Upper lobe of left lung (tissue), 6 donors: ENCODE measurements around the gene ALLC. TPM values are rescaled to one million over a fixed set of nuclear protein-coding genes. Genes with fewer than 3 reads are reported as not detected.

Experiments
- ATAC-seq, 2 donors: fragments of 200-7000 bp; cut with Tn5 transposase; one replicate each; pipeline ENCODE4 v1.9.1; 2022; ENCODE audit warnings: mild to moderate bottlenecking in 2 of 2, moderate library complexity in 2 of 2; ENCODE audit not compliant: low FRiP score in 2 of 2
- DNase-seq, 2 donors: peaks; one replicate each; pipeline ENCODE4 v3.0.0-alpha.2; 2019 to 2020
- H3K27ac ChIP-seq, 4 donors: fragments of 200-600 bp; sonication (generic); one replicate each; pipeline ENCODE4 v1.5.1; 2016 to 2019
- H3K27me3 ChIP-seq, 4 donors: fragments of 200-600 bp; sonication (generic); one replicate each; pipeline ENCODE4 v1.5.1; 2017 to 2019
- H3K36me3 ChIP-seq, 4 donors: fragments of 200-600 bp; sonication (generic); one replicate each; pipeline ENCODE4 v1.5.1; 2016 to 2019
- H3K4me1 ChIP-seq, 4 donors: fragments of 200-600 bp; sonication (generic); one replicate each; pipeline ENCODE4 v1.5.1; 2018 to 2019
- H3K4me3 ChIP-seq, 4 donors: fragments of 200-600 bp; sonication (generic); one replicate each; pipeline ENCODE4 v1.5.1; 2017 to 2019; ENCODE audit warnings: mild to moderate bottlenecking in 2 of 4, moderate library complexity in 1 of 4
- H3K9me3 ChIP-seq, 4 donors: fragments of 200-600 bp; sonication (generic); one replicate each; pipeline ENCODE4 v1.5.1; 2018 to 2019
- EP300 ChIP-seq, 4 donors: sonication (generic); formaldehyde crosslinking; IDR thresholded peaks; one replicate each; pipeline ENCODE4 v1.5.1; 2017; ENCODE audit warnings: antibody characterized with exemption in 4 of 4, control low read depth in 2 of 4
- POLR2A ChIP-seq, 4 donors: fragments of 450-650 bp; IDR thresholded peaks; one replicate each; pipeline ENCODE4 v1.5.1; 2016 to 2017; ENCODE audit warnings: antibody characterized with exemption in 4 of 4, mild to moderate bottlenecking in 2 of 4
- POLR2AphosphoS5 ChIP-seq, 2 donors: sonication (generic); formaldehyde crosslinking; IDR thresholded peaks; one replicate each; pipeline ENCODE4 v1.5.1; 2017; ENCODE audit warnings: antibody characterized with exemption in 2 of 2
- WGBS, 2 donors: methylation state at CpG; one replicate each; pipeline ENCODE4 v1.1.5; 2017 to 2018; 5-methylcytosine and 5-hydroxymethylcytosine counted together
- total RNA-seq, 6 donors: library from RNA; depleted of rRNA in 4 of 6; stranded (reverse); fragments of >200 nt in 4 of 6; gene quantifications; one replicate each; pipeline versions ENCODE4 v1.1.0 to v1.2.1, GENCODE V29; 2016 to 2021
- TF ChIP-seq, protein P1 (sequence below), 6 experiments: fragments of 450-650 bp in 4 of 6; fragments of 200-600 bp in 2 of 6; sonication (generic) in 2 of 6; IDR thresholded peaks; one replicate each; pipeline ENCODE4 v1.5.1; 2016 to 2019; ENCODE audit warnings: antibody characterized with exemption in 6 of 6
- donor health status: DM: no; HTN: no; CAD: no; lungs with moderate emphysema.
- donor health status: DM: no; HTN: yes; CAD: no; lungs with severe emphysema.

The ALLC gene
- total RNA-seq, 6 donors from 2014 or later, result not detected

DNA sequence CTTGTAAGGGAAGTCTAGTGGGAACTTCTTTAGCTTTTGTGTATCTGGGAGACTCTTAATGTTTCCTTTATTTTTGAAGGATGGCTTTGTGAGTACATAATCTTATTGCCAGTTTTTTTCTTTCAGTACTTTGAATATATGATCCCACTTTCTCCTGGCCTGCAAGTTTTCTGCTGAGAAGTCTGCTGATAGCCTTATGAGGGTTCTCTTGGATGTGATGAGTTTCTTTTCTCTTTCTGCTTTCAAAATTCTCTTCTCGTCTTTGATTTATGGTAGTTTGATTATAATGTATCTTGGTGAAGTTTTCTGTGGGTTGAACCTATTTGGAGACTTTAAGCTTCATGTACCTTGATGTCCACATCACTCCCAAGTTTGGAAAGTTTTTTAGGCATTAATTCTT is 35.0 kb upstream of the ALLC start:
- Histone ChIP-seq H3K9me3 (no peaks in the 10 kb centered on the region), H3K36me3 (no peaks in the 10 kb centered on the region), H3K4me1 (peaks cover 4 to 9% (median 7%) of the 10 kb centered on the region in 4 donors), H3K27ac (no peak overlapping the region), H3K4me3 (no peak overlapping the region), H3K27me3 (no peaks in the 10 kb centered on the region)
- no peak for TF ChIP-seq POLR2AphosphoS5 (IDR thresholded peaks at IDR 0.05)
- TF ChIP-seq POLR2A (IDR thresholded peaks at IDR 0.05), result no peak
- no peak for TF ChIP-seq EP300 (IDR thresholded peaks at IDR 0.05)
- TF ChIP-seq, protein P1, sequence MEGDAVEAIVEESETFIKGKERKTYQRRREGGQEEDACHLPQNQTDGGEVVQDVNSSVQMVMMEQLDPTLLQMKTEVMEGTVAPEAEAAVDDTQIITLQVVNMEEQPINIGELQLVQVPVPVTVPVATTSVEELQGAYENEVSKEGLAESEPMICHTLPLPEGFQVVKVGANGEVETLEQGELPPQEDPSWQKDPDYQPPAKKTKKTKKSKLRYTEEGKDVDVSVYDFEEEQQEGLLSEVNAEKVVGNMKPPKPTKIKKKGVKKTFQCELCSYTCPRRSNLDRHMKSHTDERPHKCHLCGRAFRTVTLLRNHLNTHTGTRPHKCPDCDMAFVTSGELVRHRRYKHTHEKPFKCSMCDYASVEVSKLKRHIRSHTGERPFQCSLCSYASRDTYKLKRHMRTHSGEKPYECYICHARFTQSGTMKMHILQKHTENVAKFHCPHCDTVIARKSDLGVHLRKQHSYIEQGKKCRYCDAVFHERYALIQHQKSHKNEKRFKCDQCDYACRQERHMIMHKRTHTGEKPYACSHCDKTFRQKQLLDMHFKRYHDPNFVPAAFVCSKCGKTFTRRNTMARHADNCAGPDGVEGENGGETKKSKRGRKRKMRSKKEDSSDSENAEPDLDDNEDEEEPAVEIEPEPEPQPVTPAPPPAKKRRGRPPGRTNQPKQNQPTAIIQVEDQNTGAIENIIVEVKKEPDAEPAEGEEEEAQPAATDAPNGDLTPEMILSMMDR (IDR thresholded peaks at IDR 0.05), result no peak
- ATAC-seq (no peak), DNase-seq (no peak)
- 82 to 92% methylated on average over 1 of the region's 1 CpG for WGBS, 2 donors

DNA sequence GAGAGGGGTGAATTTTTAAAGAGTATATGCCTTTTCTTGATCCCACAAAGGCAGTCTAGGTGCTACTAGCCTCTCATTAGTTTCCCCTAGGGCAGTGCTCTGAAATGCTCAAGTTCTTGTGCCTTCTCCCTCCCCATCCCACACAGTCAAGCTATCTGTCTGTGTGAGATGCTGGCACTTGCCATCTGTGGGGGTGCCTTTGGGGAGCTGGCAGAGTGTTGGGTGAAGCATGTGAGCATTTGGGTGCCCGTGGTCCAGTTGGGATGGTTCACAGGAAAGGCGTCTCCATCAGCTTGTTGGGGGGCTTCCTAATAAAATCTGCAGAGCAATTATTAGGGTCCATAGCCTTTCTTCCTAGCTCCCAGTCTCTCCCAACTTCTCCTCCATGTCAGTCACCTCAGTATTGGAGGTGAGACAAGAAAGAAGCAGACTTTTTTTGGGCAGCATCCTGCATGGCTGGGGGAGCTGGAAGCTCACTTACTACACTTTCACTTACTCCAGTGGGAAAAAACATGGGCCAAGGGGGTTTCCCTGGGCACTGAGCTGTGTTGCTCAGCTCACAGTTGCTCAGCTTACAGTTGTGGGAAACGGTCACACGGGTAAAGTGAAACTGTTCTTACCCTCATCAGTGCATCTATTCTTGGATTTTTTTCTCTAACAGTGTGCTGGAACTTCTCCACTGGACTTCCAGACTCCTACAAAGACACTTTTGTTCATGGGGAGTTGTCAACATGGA is 33.8 kb upstream of the ALLC start:
- ATAC-seq, result no peak
- WGBS, 2 donors, result 88 to 91% methylated on average over 4 of the region's 4 CpGs

DNA sequence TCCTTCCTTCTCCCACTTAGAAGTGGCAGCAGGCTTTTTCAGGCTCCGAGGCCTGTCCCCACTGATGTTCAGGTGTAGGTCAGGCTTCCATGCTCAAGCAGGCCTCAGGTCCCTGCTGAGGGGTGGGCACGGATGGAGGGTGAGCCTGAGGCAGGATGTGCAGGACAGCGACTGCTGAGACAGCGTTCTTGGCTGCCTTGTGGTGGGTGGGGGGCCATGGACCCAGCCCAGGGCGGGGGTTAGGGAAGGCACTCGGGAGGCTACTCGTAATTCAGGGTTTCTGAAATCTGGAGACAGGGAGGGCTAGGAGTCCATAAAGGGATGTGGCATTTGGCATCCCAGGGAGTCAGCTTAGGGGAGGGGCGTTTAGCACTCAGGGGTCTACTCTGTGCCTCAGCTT is 32.8 kb upstream of the ALLC start:
- Histone ChIP-seq H3K27ac (no peak overlapping the region), H3K4me1 (peaks cover 4 to 9% (median 7%) of the 10 kb centered on the region in 4 donors), H3K36me3 (no peaks in the 10 kb centered on the region), H3K27me3 (no peaks in the 10 kb centered on the region), H3K9me3 (no peaks in the 10 kb centered on the region), H3K4me3 (no peak overlapping the region)
- DNase-seq (no peak), ATAC-seq (no peak)
- 93 to 96% methylated on average over 8 of the region's 8 CpGs for whole genome bisulfite sequencing, 2 donors
- no peak for TF ChIP-seq EP300 (IDR thresholded peaks at IDR 0.05)
- TF ChIP-seq POLR2A (IDR thresholded peaks at IDR 0.05), result no peak
- no peak for TF ChIP-seq POLR2AphosphoS5 (IDR thresholded peaks at IDR 0.05)
- TF ChIP-seq, protein P1 (IDR thresholded peaks at IDR 0.05), result no peak

More for the DNA sequence above, 33.8 kb upstream of the ALLC start:
- peaks cover 4 to 9% (median 7%) of the 10 kb centered on the region in 4 donors for H3K4me1 ChIP-seq
- no peaks in the 10 kb centered on the region for H3K36me3 ChIP-seq
- H3K9me3 ChIP-seq, result no peaks in the 10 kb centered on the region
- no peak for TF ChIP-seq POLR2A (IDR thresholded peaks at IDR 0.05)
- no peak for DNase-seq
- no peaks in the 10 kb centered on the region for H3K27me3 ChIP-seq
- no peak overlapping the region for H3K4me3 ChIP-seq
- H3K27ac ChIP-seq, result no peak overlapping the region

DNA sequence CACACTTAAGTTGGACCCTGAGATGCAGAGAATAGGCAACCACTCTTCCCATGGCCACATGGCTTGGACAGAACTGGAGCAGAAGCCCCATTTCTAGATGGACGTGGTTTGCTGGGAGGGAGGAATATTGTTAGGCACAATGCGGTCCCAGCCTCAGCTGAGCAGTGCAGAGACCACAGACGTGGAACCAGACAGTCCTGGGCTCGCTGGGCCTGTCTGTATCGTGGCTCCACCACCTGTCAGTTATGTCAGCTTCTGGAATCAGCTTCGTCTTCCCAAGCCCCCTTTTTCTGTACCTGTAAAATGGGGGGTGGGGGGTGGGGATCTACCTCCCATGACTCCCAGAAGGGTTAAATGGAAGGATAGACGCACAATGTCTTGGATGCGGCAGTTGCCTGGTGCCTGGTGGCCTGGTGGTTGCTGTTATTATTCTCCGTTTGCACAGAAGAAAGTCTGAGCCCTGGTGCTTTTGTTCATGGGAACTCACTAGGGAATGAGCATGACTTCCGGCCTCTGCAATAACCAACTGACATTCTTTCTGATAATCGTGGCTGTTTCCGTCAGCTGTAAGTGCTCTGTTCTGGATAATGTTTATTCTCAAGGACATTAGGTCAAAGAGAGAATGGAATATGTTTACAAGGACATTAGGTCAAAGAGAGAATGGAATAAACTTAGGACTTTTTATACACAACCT is 31.7 kb upstream of the ALLC start:
- no peaks in the 10 kb centered on the region for H3K36me3 ChIP-seq
- peak overlapping the region; percentile 26 to 68 (median 48) for H3K27ac ChIP-seq
- ATAC-seq (no peak), DNase-seq (peak in 1 of 2 donors; percentile 13)
- no peak overlapping the region for H3K4me3 ChIP-seq
- H3K9me3 ChIP-seq, result no peaks in the 10 kb centered on the region
- TF ChIP-seq, protein P1 (IDR thresholded peaks at IDR 0.05), result no peak
- peak in 2 of 4 donors; percentile 52 for TF ChIP-seq EP300 (IDR thresholded peaks at IDR 0.05)
- peak; percentile 23 to 47 for TF ChIP-seq POLR2AphosphoS5 (IDR thresholded peaks at IDR 0.05)
- no peak for TF ChIP-seq POLR2A (IDR thresholded peaks at IDR 0.05)
- H3K4me1 ChIP-seq, result peaks cover 4 to 16% (median 10%) of the 10 kb centered on the region in 4 donors
- H3K27me3 ChIP-seq, result no peaks in the 10 kb centered on the region
- 57 to 64% methylated on average over 11 to 12 of the region's 12 CpGs for WGBS, 2 donors

DNA sequence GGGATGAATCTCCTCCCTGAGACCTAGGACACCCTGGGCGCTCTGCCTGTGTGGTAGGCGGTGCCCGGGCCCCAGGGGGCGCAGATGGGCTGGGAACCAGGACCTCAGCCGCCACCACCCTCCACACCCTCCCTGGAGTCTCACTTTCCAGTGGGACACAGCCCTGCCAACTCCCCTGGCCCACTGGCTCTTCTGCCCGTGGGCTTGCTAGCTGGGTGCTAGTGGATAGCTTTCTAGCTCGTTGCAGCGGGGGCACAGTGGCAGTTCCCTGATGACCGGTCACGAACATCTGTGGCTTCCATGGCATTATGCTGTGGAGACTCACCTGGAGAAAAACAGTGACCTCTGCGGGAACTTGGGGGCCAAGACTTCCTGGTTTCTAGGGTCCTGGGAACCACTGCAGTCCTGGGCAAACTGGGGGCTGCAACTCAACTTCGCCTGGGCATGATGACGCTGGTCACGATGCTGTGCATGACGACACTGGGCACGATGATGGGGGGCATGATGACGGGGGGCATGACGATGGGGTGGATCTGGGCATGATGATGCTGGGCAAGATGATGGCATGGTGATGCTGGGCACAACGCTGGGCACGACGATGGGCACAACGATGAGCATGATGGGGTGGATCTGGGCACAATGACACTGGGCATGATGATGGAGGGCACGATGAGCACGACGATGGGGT is 31.0 kb upstream of the ALLC start:
- peak overlapping the region; percentile 36 to 68 (median 45) for H3K27ac ChIP-seq
- H3K27me3 ChIP-seq, result no peaks in the 10 kb centered on the region
- ATAC-seq (no peak), DNase-seq (peak in 1 of 2 donors; percentile 21)
- H3K9me3 ChIP-seq, result no peaks in the 10 kb centered on the region
- H3K36me3 ChIP-seq, result no peaks in the 10 kb centered on the region
- no peak overlapping the region for H3K4me3 ChIP-seq
- 80 to 89% methylated on average over 16 to 22 of the region's 25 CpGs for WGBS, 2 donors
- H3K4me1 ChIP-seq, result peaks cover 4 to 22% (median 12%) of the 10 kb centered on the region in 4 donors
- TF ChIP-seq POLR2A (IDR thresholded peaks at IDR 0.05) (no peak), POLR2AphosphoS5 (IDR thresholded peaks at IDR 0.05) (peak; percentile 1 to 2)
- TF ChIP-seq, protein P1 (IDR thresholded peaks at IDR 0.05), result peak in 4 of 6 experiments; percentile 16 to 29 (median 22)
